Measurements from ENCODE around the gene GPC3. TPM values are rescaled to one million over a fixed set of nuclear protein-coding genes. Genes with fewer than 3 reads are reported as not detected.
"Not testable (repeated sequence)": the region's sequence is repeated elsewhere in the genome, so short reads cannot be mapped to it uniquely, and the experiment has no call there.

Gene GPC3
- total RNA-seq, 1 donor from 2014 or later, result 4.2 TPM

GRCh38 chrX:133627673-133628072, 357.7 kb downstream of the GPC3 start:
- Mint-ChIP-seq H3K27me3 (ENCODE audit: unreplicated experiment) (no peaks in the 10 kb centered on the region), H3K9me3 (ENCODE audit: unreplicated experiment) (no peaks in the 10 kb centered on the region), H3K27ac (ENCODE audit: unreplicated experiment) (no peak overlapping the region), H3K36me3 (ENCODE audit: unreplicated experiment) (no peaks in the 10 kb centered on the region), H3K4me3 (ENCODE audit: unreplicated experiment) (no peak overlapping the region), H3K4me1 (ENCODE audit: low read depth, unreplicated experiment) (no peaks in the 10 kb centered on the region)
- DNase-seq, result no peak
- TF ChIP-seq, protein P1, sequence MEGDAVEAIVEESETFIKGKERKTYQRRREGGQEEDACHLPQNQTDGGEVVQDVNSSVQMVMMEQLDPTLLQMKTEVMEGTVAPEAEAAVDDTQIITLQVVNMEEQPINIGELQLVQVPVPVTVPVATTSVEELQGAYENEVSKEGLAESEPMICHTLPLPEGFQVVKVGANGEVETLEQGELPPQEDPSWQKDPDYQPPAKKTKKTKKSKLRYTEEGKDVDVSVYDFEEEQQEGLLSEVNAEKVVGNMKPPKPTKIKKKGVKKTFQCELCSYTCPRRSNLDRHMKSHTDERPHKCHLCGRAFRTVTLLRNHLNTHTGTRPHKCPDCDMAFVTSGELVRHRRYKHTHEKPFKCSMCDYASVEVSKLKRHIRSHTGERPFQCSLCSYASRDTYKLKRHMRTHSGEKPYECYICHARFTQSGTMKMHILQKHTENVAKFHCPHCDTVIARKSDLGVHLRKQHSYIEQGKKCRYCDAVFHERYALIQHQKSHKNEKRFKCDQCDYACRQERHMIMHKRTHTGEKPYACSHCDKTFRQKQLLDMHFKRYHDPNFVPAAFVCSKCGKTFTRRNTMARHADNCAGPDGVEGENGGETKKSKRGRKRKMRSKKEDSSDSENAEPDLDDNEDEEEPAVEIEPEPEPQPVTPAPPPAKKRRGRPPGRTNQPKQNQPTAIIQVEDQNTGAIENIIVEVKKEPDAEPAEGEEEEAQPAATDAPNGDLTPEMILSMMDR (IDR thresholded peaks at IDR 0.05; ENCODE audit: partially characterized antibody, unreplicated experiment), result no peak

GRCh38 chrX:133621384-133621783, 364.0 kb downstream of the GPC3 start:
- not testable (repeated sequence) for H3K36me3 Mint-ChIP-seq (ENCODE audit: unreplicated experiment); H3K27me3 Mint-ChIP-seq (ENCODE audit: unreplicated experiment); DNase-seq; H3K4me1 Mint-ChIP-seq (ENCODE audit: low read depth, unreplicated experiment); H3K4me3 Mint-ChIP-seq (ENCODE audit: unreplicated experiment); H3K27ac Mint-ChIP-seq (ENCODE audit: unreplicated experiment); H3K9me3 Mint-ChIP-seq (ENCODE audit: unreplicated experiment)

- H3K4me3 Mint-ChIP-seq (ENCODE audit: unreplicated experiment), result no peak overlapping the region
Observed at GRCh38 chrX:133611676-133612075, 373.7 kb downstream of the GPC3 start.

DNA sequence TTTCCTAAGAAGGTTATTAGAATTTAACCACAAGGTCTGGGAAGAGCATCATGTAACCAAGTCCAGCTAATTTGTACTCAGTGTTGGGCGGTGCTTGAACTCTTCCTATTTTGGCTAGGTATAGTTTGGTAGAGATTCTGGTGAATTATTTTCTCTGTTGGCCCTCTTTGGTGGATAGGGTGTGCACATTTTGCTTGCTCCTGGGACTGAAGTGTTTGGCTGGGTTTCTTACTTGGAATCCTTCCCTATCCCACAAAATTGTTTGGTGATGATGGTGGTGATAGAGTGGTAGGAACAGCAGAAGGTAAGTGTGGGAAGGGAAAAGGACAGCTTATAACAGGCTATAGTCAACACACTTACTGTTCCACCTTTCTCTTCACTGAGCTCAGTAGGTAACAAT, 375.3 kb downstream of the GPC3 start:
- Mint-ChIP-seq H3K4me3 (ENCODE audit: unreplicated experiment) (no peak overlapping the region), H3K4me1 (ENCODE audit: low read depth, unreplicated experiment) (peaks cover 6% of the 10 kb centered on the region), H3K36me3 (ENCODE audit: unreplicated experiment) (peaks cover 6% of the 10 kb centered on the region), H3K27ac (ENCODE audit: unreplicated experiment) (no peak overlapping the region), H3K27me3 (ENCODE audit: unreplicated experiment) (no peaks in the 10 kb centered on the region), H3K9me3 (ENCODE audit: unreplicated experiment) (peaks cover 4% of the 10 kb centered on the region)
- TF ChIP-seq, protein P1 (IDR thresholded peaks at IDR 0.05; ENCODE audit: partially characterized antibody, unreplicated experiment), result no peak
- no peak for DNase-seq

More at GRCh38 chrX:133611676-133612075, 373.7 kb downstream of the GPC3 start:
- TF ChIP-seq, protein P1 (IDR thresholded peaks at IDR 0.05; ENCODE audit: partially characterized antibody, unreplicated experiment), result no peak
- Mint-ChIP-seq H3K36me3 (ENCODE audit: unreplicated experiment) (peaks cover 6% of the 10 kb centered on the region), H3K27ac (ENCODE audit: unreplicated experiment) (no peak overlapping the region), H3K27me3 (ENCODE audit: unreplicated experiment) (no peaks in the 10 kb centered on the region), H3K9me3 (ENCODE audit: unreplicated experiment) (peaks cover 4% of the 10 kb centered on the region), H3K4me1 (ENCODE audit: low read depth, unreplicated experiment) (no peaks in the 10 kb centered on the region)
- DNase-seq, result no peak

DNA sequence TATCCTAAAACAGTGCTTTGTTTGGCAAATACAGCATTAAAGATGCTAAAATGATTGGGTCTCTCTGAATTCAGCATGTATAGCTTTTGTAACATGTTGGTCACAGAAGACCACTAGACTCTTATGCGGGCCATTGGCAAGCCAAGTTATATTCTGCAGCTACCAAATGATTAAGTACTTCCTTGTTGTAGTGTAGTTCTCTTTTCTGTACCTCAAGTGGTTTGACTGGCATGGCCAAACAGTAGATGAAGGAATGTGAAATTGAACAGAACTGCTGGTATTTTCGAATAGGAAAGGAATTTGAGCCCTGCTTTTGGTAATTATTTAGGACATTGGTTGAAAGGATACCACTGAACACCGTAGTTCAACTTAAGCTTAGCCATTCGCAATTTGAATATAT, 376.2 kb downstream of the GPC3 start:
- peaks cover 6% of the 10 kb centered on the region for H3K4me1 Mint-ChIP-seq (ENCODE audit: low read depth, unreplicated experiment)
- TF ChIP-seq, protein P1 (IDR thresholded peaks at IDR 0.05; ENCODE audit: partially characterized antibody, unreplicated experiment), result no peak
- H3K27ac Mint-ChIP-seq (ENCODE audit: unreplicated experiment), result no peak overlapping the region
- no peak overlapping the region for H3K4me3 Mint-ChIP-seq (ENCODE audit: unreplicated experiment)
- no peak for DNase-seq
- no peaks in the 10 kb centered on the region for H3K27me3 Mint-ChIP-seq (ENCODE audit: unreplicated experiment)
- peaks cover 6% of the 10 kb centered on the region for H3K36me3 Mint-ChIP-seq (ENCODE audit: unreplicated experiment)
- H3K9me3 Mint-ChIP-seq (ENCODE audit: unreplicated experiment), result peaks cover 4% of the 10 kb centered on the region

- Mint-ChIP-seq H3K4me1 (ENCODE audit: low read depth, unreplicated experiment) (peaks cover 6% of the 10 kb centered on the region), H3K9me3 (ENCODE audit: unreplicated experiment) (no peaks in the 10 kb centered on the region), H3K36me3 (ENCODE audit: unreplicated experiment) (no peaks in the 10 kb centered on the region), H3K4me3 (ENCODE audit: unreplicated experiment) (no peak overlapping the region), H3K27ac (ENCODE audit: unreplicated experiment) (no peak overlapping the region), H3K27me3 (ENCODE audit: unreplicated experiment) (no peaks in the 10 kb centered on the region)
- TF ChIP-seq, protein P1 (IDR thresholded peaks at IDR 0.05; ENCODE audit: partially characterized antibody, unreplicated experiment), result no peak
- DNase-seq, result no peak
Observed at GRCh38 chrX:133608406-133608805, 377.0 kb downstream of the GPC3 start.

All from glutamatergic neuron (in vitro differentiated cells).